ENCODE data around the gene VIL1. TPM values are rescaled to one million over a fixed set of nuclear protein-coding genes. Genes with fewer than 3 reads are reported as not detected.
A peak's percentile ranks its signal among the peaks of the same experiment; 100 is the strongest.

VIL1 gene
- total RNA-seq, 1 donor from 2014 or later: not detected

GRCh38 chr2:218445602-218446001 is 26.7 kb downstream of the VIL1 start:
- DNase-seq: no peak

GRCh38 chr2:218446547-218446946 is 27.6 kb downstream of the VIL1 start:
- DNase-seq: no peak

GRCh38 chr2:218447072-218447471 is 28.1 kb downstream of the VIL1 start:
- DNase-seq: no peak

GRCh38 chr2:218448934-218449333 is 30.0 kb downstream of the VIL1 start:
- DNase-seq: peak; percentile 58

GRCh38 chr2:218452079-218452478 is 33.2 kb downstream of the VIL1 start:
- DNase-seq: peak; percentile 12

GRCh38 chr2:218456849-218457248 is 37.9 kb downstream of the VIL1 start:
- no peak for DNase-seq

GRCh38 chr2:218458598-218458997 is 39.7 kb downstream of the VIL1 start:
- DNase-seq: no peak

GRCh38 chr2:218465987-218466633 is 47.2 kb downstream of the VIL1 start:
- DNase-seq: peak; percentile 56

GRCh38 chr2:218470448-218470847 is 51.5 kb downstream of the VIL1 start:
- no peak for DNase-seq

GRCh38 chr2:218471036-218471435 is 52.1 kb downstream of the VIL1 start:
- no peak for DNase-seq

- no peak for DNase-seq
Observed at GRCh38 chr2:218471982-218472381, 53.1 kb downstream of the VIL1 start.

- no peak for DNase-seq
Observed at GRCh38 chr2:218472988-218473387, 54.1 kb downstream of the VIL1 start.

- DNase-seq: no peak
Observed at GRCh38 chr2:218474527-218474926, 55.6 kb downstream of the VIL1 start.

- DNase-seq: no peak
Observed at GRCh38 chr2:218476676-218477075, 57.8 kb downstream of the VIL1 start.

GRCh38 chr2:218477247-218477646 is 58.3 kb downstream of the VIL1 start:
- no peak for DNase-seq

- no peak for DNase-seq
Observed at GRCh38 chr2:218478544-218478943, 59.6 kb downstream of the VIL1 start.

- DNase-seq: no peak
Observed at GRCh38 chr2:218479595-218479994, 60.7 kb downstream of the VIL1 start.

- no peak for DNase-seq
Observed at GRCh38 chr2:218482651-218483050, 63.7 kb downstream of the VIL1 start.

- DNase-seq: no peak
Observed at GRCh38 chr2:218485986-218486667, 67.2 kb downstream of the VIL1 start.

- no peak for DNase-seq
Observed at GRCh38 chr2:218500501-218501060, 81.7 kb downstream of the VIL1 start.

- peak; percentile 81 for DNase-seq
Observed at GRCh38 chr2:218501665-218502064, 82.7 kb downstream of the VIL1 start.

All from dermis blood vessel endothelial cell (primary cell).